Femur (tissue), 1 donor: ENCODE measurements around the gene C1orf122.
A peak's percentile ranks its signal among the peaks of the same experiment; 100 is the strongest.

Experiments used
- DNase-seq: peaks from one replicate; pipeline ENCODE4 v3.0.0-alpha.2; 2017

The C1orf122 gene

GRCh38 chr1:37802439-37802838 lies 5.2 kb upstream of the C1orf122 start:
- DNase-seq, result no peak

GRCh38 chr1:37807220-37807554 lies 403 bp upstream of the C1orf122 start:
- DNase-seq, result no peak

- peak; percentile 85 for DNase-seq
These were observed 1.1 kb downstream of the C1orf122 start for GRCh38 chr1:37808369-37809319.

GRCh38 chr1:37809942-37810341 lies 2.4 kb downstream of the C1orf122 start:
- no peak for DNase-seq

- peak; percentile 78 for DNase-seq
These were observed 3.6 kb downstream of the C1orf122 start for GRCh38 chr1:37811027-37811655.

GRCh38 chr1:37813529-37814145 lies 6.0 kb downstream of the C1orf122 start:
- no peak for DNase-seq

GRCh38 chr1:37814252-37814651 lies 6.7 kb downstream of the C1orf122 start:
- DNase-seq, result no peak

- DNase-seq, result no peak
These were observed 9.9 kb downstream of the C1orf122 start for GRCh38 chr1:37817481-37817880.

GRCh38 chr1:37821481-37821880 lies 13.9 kb downstream of the C1orf122 start:
- DNase-seq, result no peak

GRCh38 chr1:37822906-37823815 lies 15.6 kb downstream of the C1orf122 start:
- DNase-seq, result no peak

- DNase-seq, result no peak
These were observed 16.4 kb downstream of the C1orf122 start for GRCh38 chr1:37824001-37824400.

- DNase-seq, result no peak
These were observed 17.9 kb downstream of the C1orf122 start for GRCh38 chr1:37825506-37825905.

GRCh38 chr1:37828410-37829074 lies 21.0 kb downstream of the C1orf122 start:
- DNase-seq, result no peak

- DNase-seq, result no peak
These were observed 23.5 kb downstream of the C1orf122 start for GRCh38 chr1:37831109-37831508.

GRCh38 chr1:37831809-37832208 lies 24.2 kb downstream of the C1orf122 start:
- DNase-seq, result no peak

- no peak for DNase-seq
These were observed 29.2 kb downstream of the C1orf122 start for GRCh38 chr1:37836788-37837187.

- DNase-seq, result no peak
These were observed 32.1 kb downstream of the C1orf122 start for GRCh38 chr1:37839676-37840075.

GRCh38 chr1:37840711-37841110 lies 33.1 kb downstream of the C1orf122 start:
- no peak for DNase-seq

GRCh38 chr1:37841652-37842051 lies 34.1 kb downstream of the C1orf122 start:
- no peak for DNase-seq

GRCh38 chr1:37844536-37844935 lies 36.9 kb downstream of the C1orf122 start:
- no peak for DNase-seq

- no peak for DNase-seq
These were observed 37.6 kb downstream of the C1orf122 start for GRCh38 chr1:37845049-37845646.

- no peak for DNase-seq
These were observed 38.2 kb downstream of the C1orf122 start for GRCh38 chr1:37845786-37846185.
